Astrocyte (in vitro differentiated cells and primary cell): Measurements from ENCODE around the gene LBX1.

ENCODE experiments used
- EZH2 ChIP-seq: IDR thresholded peaks from 2 replicates; pipeline ENCODE4 v1.6.1; 2012; ENCODE audit warnings: mild to moderate bottlenecking, low read length, inconsistent platforms; ENCODE audit not compliant: insufficient read depth
- TF ChIP-seq, protein P1 (sequence below): IDR thresholded peaks from 2 replicates; pipeline ENCODE4 v1.5.1; 2011; ENCODE audit warnings: low read depth, mild to moderate bottlenecking, inconsistent platforms, low read length, moderate library complexity; ENCODE audit not compliant: insufficient read depth

DNA sequence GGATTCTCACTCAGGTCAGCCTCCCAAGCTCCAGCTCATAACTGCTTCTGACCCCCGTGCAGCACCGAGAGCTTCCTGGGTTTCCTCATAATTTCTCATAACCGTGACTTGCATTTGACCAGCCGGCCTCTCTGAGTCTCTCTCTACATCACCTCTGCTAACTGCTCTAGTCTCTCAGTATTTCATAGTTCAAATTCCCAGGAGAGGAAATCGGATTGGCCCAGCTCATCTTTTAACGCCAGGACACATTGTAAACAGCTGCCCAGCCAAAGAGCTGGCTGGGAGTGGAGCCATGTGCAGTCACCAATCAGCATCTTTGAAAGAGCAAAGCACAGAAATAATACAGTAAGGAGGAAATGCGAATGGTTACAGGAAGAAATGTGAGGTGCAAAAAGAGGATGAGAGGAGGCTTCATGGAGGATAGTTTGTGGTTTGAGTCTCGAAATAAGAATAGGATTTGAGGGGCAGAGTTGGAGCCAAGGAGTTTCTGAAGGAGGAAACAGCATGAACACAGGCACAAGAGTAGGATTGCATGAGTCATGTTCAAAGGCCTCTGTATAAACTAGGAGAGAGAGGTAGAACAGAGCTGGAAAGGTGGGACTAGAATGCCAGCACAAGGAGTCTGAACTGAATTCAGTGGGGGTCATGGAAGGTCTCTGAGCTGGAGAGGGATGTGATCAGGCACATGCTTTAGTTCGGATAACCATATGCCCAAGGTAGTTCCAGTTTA is 15.2 kb upstream of the LBX1 start:
- TF ChIP-seq, protein P1, sequence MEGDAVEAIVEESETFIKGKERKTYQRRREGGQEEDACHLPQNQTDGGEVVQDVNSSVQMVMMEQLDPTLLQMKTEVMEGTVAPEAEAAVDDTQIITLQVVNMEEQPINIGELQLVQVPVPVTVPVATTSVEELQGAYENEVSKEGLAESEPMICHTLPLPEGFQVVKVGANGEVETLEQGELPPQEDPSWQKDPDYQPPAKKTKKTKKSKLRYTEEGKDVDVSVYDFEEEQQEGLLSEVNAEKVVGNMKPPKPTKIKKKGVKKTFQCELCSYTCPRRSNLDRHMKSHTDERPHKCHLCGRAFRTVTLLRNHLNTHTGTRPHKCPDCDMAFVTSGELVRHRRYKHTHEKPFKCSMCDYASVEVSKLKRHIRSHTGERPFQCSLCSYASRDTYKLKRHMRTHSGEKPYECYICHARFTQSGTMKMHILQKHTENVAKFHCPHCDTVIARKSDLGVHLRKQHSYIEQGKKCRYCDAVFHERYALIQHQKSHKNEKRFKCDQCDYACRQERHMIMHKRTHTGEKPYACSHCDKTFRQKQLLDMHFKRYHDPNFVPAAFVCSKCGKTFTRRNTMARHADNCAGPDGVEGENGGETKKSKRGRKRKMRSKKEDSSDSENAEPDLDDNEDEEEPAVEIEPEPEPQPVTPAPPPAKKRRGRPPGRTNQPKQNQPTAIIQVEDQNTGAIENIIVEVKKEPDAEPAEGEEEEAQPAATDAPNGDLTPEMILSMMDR: no peak
- TF ChIP-seq EZH2: no peak
